Activated T-helper 17 cell treated with anti-CD3 and anti-CD28 coated beads, Interleukin-2, amount 50 U/mL, for 72 hours (primary cell): ENCODE measurements around the gene VDAC2. TPM values are rescaled to one million over a fixed set of nuclear protein-coding genes. Genes with fewer than 3 reads are reported as not detected.

ENCODE experiments used
- ATAC-seq: fragments of 150-1000 bp; cut with Tn5 transposase; replicated peaks from 2 replicates; pipeline ENCODE4 v1.10.0; 2021; ENCODE audit warnings: mild to moderate bottlenecking, moderate library complexity
- H3K27ac Mint-ChIP-seq: one replicate; pipeline ENCODE4 v1.8.0; 2022; ENCODE audit warnings: mixed read lengths
- H3K27me3 Mint-ChIP-seq: one replicate; pipeline ENCODE4 v1.8.0; 2022; ENCODE audit warnings: mixed read lengths
- H3K36me3 Mint-ChIP-seq: one replicate; pipeline ENCODE4 v1.8.0; 2022; ENCODE audit warnings: low read depth, mild to moderate bottlenecking, mixed read lengths
- H3K4me1 Mint-ChIP-seq: one replicate; pipeline ENCODE4 v1.8.0; 2022; ENCODE audit warnings: mixed read lengths
- H3K4me3 Mint-ChIP-seq: one replicate; pipeline ENCODE4 v1.8.0; 2022; ENCODE audit warnings: mild to moderate bottlenecking, mixed read lengths
- H3K9me3 Mint-ChIP-seq: one replicate; pipeline ENCODE4 v1.8.0; 2022; ENCODE audit warnings: mixed read lengths
- total RNA-seq, 2 donors: library from RNA; stranded (reverse); gene quantifications; one replicate each; pipeline ENCODE4 v1.2.3, GENCODE V29; 2022

The VDAC2 gene
- total RNA-seq, 2 donors from 2014 or later: 211 to 254 TPM

- Mint-ChIP-seq H3K27me3 (no peaks in the 10 kb centered on the region), H3K27ac (no peak overlapping the region), H3K4me3 (no peak overlapping the region), H3K36me3 (no peaks in the 10 kb centered on the region), H3K4me1 (no peaks in the 10 kb centered on the region), H3K9me3 (no peaks in the 10 kb centered on the region)
- no peak for ATAC-seq
These were observed 34.1 kb downstream of the VDAC2 start for GRCh38 chr10:75244487-75245353.

GRCh38 chr10:75245354-75246250 lies 35.0 kb downstream of the VDAC2 start:
- no peak overlapping the region for H3K4me3 Mint-ChIP-seq
- no peak for ATAC-seq
- H3K27me3 Mint-ChIP-seq: no peaks in the 10 kb centered on the region
- H3K4me1 Mint-ChIP-seq: no peaks in the 10 kb centered on the region
- no peak overlapping the region for H3K27ac Mint-ChIP-seq
- no peaks in the 10 kb centered on the region for H3K36me3 Mint-ChIP-seq
- H3K9me3 Mint-ChIP-seq: no peaks in the 10 kb centered on the region

DNA sequence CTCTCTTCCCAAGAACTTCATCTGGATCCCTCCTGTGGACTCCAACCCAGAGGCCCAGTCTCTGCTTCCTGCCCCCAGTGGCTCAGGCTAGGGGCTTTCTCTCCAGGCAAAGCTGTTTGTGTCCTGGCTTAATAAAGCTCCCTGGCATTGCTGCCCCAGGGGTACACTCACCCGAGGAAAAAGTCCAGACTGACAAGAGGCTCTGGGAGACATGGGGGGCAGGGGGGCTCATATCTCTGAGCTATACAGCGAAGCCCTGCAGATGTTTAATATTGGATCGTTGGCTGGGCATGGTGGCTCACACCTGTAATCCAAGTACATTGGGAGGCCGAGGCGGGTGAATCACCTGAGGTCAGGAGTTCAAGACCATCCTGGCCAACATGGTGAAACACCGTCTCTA lies 35.9 kb downstream of the VDAC2 start:
- no peaks in the 10 kb centered on the region for H3K4me1 Mint-ChIP-seq
- ATAC-seq: no peak
- no peaks in the 10 kb centered on the region for H3K36me3 Mint-ChIP-seq
- no peak overlapping the region for H3K27ac Mint-ChIP-seq
- H3K9me3 Mint-ChIP-seq: no peaks in the 10 kb centered on the region
- no peak overlapping the region for H3K4me3 Mint-ChIP-seq
- H3K27me3 Mint-ChIP-seq: no peaks in the 10 kb centered on the region

GRCh38 chr10:75247797-75248196 lies 37.2 kb downstream of the VDAC2 start:
- Mint-ChIP-seq H3K4me1 (no peaks in the 10 kb centered on the region), H3K9me3 (peaks cover 3% of the 10 kb centered on the region), H3K27me3 (no peaks in the 10 kb centered on the region), H3K4me3 (no peak overlapping the region), H3K27ac (no peak overlapping the region), H3K36me3 (no peaks in the 10 kb centered on the region)
- ATAC-seq: no peak

DNA sequence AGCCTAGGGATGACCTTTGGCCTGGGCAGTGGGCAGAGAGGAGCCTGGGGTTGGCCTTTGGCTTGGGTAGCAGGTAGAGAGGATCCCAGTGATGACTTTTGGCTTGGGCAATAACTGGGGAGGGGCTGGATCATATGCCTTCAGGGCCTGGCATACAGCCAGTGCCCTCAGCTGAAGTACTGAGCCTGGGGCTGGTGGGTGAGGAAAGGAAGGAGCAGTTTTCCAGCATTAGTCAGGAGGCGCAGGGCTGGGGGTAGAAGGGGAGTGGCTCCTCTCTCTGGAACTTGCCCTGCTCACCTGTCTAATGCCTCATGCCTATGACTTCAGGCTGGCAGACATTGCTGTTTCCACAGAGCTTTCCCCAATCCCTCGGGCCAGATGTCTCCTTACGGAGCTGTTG lies 40.3 kb downstream of the VDAC2 start:
- H3K36me3 Mint-ChIP-seq: no peaks in the 10 kb centered on the region

GRCh38 chr10:75253281-75254220 lies 43.0 kb downstream of the VDAC2 start:
- no peak for ATAC-seq
- H3K36me3 Mint-ChIP-seq: no peaks in the 10 kb centered on the region

More for the DNA sequence above, 40.3 kb downstream of the VDAC2 start:
- Mint-ChIP-seq H3K27ac (no peak overlapping the region), H3K27me3 (no peaks in the 10 kb centered on the region), H3K4me1 (no peaks in the 10 kb centered on the region), H3K9me3 (peaks cover 13% of the 10 kb centered on the region), H3K4me3 (no peak overlapping the region)
- ATAC-seq: no peak

DNA sequence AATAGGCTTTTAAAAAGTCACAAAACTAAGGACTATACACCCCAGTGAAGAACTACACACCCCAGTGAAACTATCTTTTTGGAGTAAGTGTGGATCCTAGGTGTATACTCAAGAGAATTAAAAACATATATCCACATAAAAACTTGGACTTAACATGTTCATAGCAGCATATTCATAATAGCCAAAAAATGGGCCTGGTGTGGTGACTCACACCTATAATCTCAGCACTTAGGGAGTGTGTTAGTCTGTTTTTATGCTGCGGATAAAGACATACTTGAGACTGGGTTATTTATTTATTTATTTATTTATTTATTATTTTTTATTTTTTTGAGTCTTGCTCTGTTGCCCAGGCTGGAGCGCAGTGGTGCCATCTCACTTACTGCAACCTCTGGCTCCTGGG lies 44.1 kb downstream of the VDAC2 start:
- H3K27me3 Mint-ChIP-seq: no peaks in the 10 kb centered on the region
- H3K4me3 Mint-ChIP-seq: no peak overlapping the region
- no peak overlapping the region for H3K27ac Mint-ChIP-seq
- ATAC-seq: no peak
- no peaks in the 10 kb centered on the region for H3K36me3 Mint-ChIP-seq
- H3K4me1 Mint-ChIP-seq: no peaks in the 10 kb centered on the region
- H3K9me3 Mint-ChIP-seq: peaks cover 13% of the 10 kb centered on the region

More at GRCh38 chr10:75253281-75254220, 43.0 kb downstream of the VDAC2 start:
- Mint-ChIP-seq H3K4me1 (no peaks in the 10 kb centered on the region), H3K9me3 (peaks cover 13% of the 10 kb centered on the region), H3K4me3 (no peak overlapping the region), H3K27me3 (no peaks in the 10 kb centered on the region), H3K27ac (no peak overlapping the region)

DNA sequence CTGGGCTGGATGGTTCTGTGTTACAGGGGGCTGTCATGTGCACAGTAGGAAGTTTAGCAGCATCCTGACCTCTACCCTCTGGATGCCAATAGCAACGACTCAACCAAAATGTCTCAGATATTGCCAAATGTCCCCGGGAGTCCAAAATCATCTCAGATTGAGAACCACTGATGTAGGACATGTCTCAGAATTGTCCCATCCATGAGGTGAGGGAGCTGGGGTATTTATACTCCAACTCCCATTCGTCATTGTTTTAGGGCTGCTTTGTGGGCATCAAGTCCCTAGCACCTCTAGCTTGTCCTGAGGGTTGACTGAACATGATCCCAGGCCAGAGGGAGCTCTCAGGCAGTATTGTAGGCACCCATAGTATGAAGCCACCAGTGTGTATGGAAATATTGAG lies 50.4 kb downstream of the VDAC2 start:
- Mint-ChIP-seq H3K4me3 (no peak overlapping the region), H3K27ac (no peak overlapping the region), H3K27me3 (no peaks in the 10 kb centered on the region), H3K4me1 (no peaks in the 10 kb centered on the region), H3K36me3 (no peaks in the 10 kb centered on the region), H3K9me3 (no peaks in the 10 kb centered on the region)
- no peak for ATAC-seq

DNA sequence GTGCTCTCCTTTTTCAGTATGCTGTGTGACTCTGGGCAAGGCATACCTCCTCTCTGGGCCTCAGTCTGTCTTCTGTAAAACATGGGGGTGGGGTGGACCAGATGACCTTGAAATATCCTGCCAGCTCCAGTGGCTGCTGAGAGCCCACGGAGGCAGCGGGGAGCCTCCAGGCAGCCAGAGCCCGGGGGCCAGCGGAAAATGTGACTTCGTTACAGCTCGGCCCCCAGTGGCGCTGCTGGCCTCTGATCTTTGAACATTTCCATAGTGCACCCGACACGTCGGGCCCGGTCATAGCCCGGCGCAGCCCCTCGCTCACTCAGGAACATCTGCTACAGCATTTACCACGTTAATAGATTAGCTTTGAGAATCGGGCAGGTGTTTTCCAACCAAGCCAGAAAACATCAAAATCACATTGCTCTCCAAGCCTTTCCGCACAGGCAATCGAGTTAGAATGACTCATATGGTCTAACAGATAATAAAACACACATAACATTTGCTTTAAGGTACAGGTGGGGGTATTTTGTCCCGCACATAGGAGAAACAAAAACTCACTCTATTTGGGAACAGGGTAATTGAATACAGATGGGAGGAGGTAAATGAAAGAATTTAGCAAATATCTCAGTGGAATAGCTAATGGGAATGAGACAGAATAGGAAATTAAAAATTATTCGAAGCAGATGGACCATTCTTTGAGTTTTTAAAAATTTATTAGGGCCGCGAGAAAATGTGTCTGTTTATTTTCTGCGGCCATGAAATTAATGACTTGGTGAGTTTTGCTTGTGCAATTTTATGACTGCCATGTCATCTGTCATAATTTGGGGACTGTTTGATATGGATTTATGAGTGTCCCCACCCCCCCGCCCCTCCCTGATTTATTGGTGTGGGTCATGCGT lies 51.5 kb downstream of the VDAC2 start:
- Mint-ChIP-seq H3K36me3 (no peaks in the 10 kb centered on the region), H3K9me3 (no peaks in the 10 kb centered on the region), H3K27ac (no peak overlapping the region), H3K27me3 (no peaks in the 10 kb centered on the region), H3K4me3 (no peak overlapping the region), H3K4me1 (no peaks in the 10 kb centered on the region)
- no peak for ATAC-seq

DNA sequence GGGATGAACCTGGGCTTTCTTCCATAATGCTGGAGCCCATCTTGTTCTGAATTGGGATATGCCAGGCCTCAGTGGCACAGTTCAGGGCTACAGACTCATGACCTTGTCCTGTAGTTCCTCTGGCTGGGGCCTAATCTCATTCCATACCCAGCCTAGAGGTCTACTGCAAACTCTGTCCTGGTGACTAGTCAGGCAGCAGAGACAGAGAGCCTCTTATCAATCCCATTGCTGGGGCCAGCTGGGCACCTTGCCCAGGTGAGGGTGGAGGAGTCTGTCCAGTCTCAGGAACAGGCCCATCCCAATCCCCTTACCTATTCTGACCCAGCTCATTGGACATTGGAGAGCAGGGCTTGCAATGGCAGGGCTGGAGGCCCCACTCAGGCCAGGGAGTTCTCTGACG lies 53.2 kb downstream of the VDAC2 start:
- ATAC-seq: no peak
- Mint-ChIP-seq H3K27me3 (no peaks in the 10 kb centered on the region), H3K9me3 (no peaks in the 10 kb centered on the region), H3K4me1 (no peaks in the 10 kb centered on the region), H3K36me3 (no peaks in the 10 kb centered on the region), H3K4me3 (no peak overlapping the region), H3K27ac (no peak overlapping the region)

- H3K4me1 Mint-ChIP-seq: no peaks in the 10 kb centered on the region
- no peak overlapping the region for H3K4me3 Mint-ChIP-seq
- no peaks in the 10 kb centered on the region for H3K27me3 Mint-ChIP-seq
- H3K9me3 Mint-ChIP-seq: no peaks in the 10 kb centered on the region
- ATAC-seq: no peak
- H3K27ac Mint-ChIP-seq: no peak overlapping the region
- H3K36me3 Mint-ChIP-seq: no peaks in the 10 kb centered on the region
These were observed 55.3 kb downstream of the VDAC2 start for GRCh38 chr10:75265856-75266255.

GRCh38 chr10:75266945-75267344 lies 56.3 kb downstream of the VDAC2 start:
- no peak overlapping the region for H3K4me3 Mint-ChIP-seq
- no peaks in the 10 kb centered on the region for H3K4me1 Mint-ChIP-seq
- no peak for ATAC-seq
- H3K36me3 Mint-ChIP-seq: no peaks in the 10 kb centered on the region
- H3K27me3 Mint-ChIP-seq: no peaks in the 10 kb centered on the region
- H3K9me3 Mint-ChIP-seq: no peaks in the 10 kb centered on the region
- no peak overlapping the region for H3K27ac Mint-ChIP-seq

DNA sequence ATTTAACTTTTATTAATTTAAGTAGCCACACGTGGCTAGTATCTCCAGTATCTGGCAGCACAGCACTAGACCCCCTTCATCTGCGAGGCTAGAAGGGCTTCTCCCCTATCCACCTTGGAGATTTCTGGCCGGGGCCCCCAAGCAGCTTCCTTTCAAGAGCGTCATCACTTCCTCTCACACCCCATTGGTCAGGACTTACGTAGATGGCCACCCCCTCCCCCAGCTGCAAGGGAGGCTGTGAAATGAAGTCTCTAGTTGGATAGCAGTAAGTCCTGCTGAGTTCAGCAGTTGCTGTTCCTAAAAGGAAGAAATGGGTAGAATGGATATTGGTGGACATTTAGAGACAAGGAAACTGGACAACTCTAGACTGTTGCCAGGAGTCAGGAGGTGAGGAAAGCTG lies 59.0 kb downstream of the VDAC2 start:
- Mint-ChIP-seq H3K4me1 (no peaks in the 10 kb centered on the region), H3K9me3 (no peaks in the 10 kb centered on the region), H3K27ac (no peak overlapping the region), H3K36me3 (no peaks in the 10 kb centered on the region), H3K4me3 (no peak overlapping the region), H3K27me3 (no peaks in the 10 kb centered on the region)
- no peak for ATAC-seq
